Lung (tissue), 12 donors: ENCODE measurements around the gene RNU6-1. TPM values are rescaled to one million over a fixed set of nuclear protein-coding genes. Genes with fewer than 3 reads are reported as not detected.

Experiments
- ATAC-seq: fragments of 200-7000 bp; cut with Tn5 transposase; one replicate; pipeline ENCODE4 v1.9.1; 2020; ENCODE audit warnings: moderate number of reproducible peaks; ENCODE audit not compliant: insufficient read depth, low FRiP score
- DNase-seq, 3 donors: peaks; one replicate each; pipeline ENCODE4 v3.0.0-alpha.2; 2013 to 2017
- H3K27ac ChIP-seq, 2 donors: one replicate each; pipeline ENCODE4 v1.5.1; 2013; ENCODE audit warnings: mild to moderate bottlenecking in 2 of 2, moderate library complexity in 2 of 2, control low read depth in 1 of 2, inconsistent platforms in 1 of 2, low read depth in 1 of 2, low read length in 1 of 2
- H3K27me3 ChIP-seq, 3 donors: one replicate each; pipeline ENCODE4 v1.5.1; 2013; ENCODE audit warnings: low read length in 2 of 3; ENCODE audit not compliant: control insufficient read depth in 3 of 3, insufficient read depth in 3 of 3
- H3K36me3 ChIP-seq, 4 donors: one replicate each; pipeline ENCODE4 v1.5.1; 2013; ENCODE audit warnings: low read length in 4 of 4, mild to moderate bottlenecking in 1 of 4, moderate library complexity in 1 of 4; ENCODE audit not compliant: control insufficient read depth in 4 of 4, insufficient read depth in 4 of 4
- H3K4me1 ChIP-seq, 5 donors: one replicate each; pipeline ENCODE4 v1.5.1; 2013; ENCODE audit warnings: low read length in 5 of 5, mild to moderate bottlenecking in 2 of 5, moderate library complexity in 1 of 5; ENCODE audit not compliant: control insufficient read depth in 5 of 5, insufficient read depth in 5 of 5
- H3K4me3 ChIP-seq: one replicate; pipeline ENCODE4 v1.5.1; 2013; ENCODE audit warnings: mild to moderate bottlenecking, control low read depth, moderate library complexity
- H3K9ac ChIP-seq, 2 donors: one replicate each; pipeline ENCODE4 v1.5.1; 2013; ENCODE audit warnings: low read length in 2 of 2, control low read depth in 1 of 2; ENCODE audit not compliant: insufficient read depth in 1 of 2
- H3K9me3 ChIP-seq, 4 donors: one replicate each; pipeline ENCODE4 v1.5.1; 2013; ENCODE audit warnings: low read length in 3 of 4, mild to moderate bottlenecking in 1 of 4, moderate library complexity in 1 of 4; ENCODE audit not compliant: control insufficient read depth in 4 of 4, insufficient read depth in 3 of 4
- CTCF ChIP-seq: IDR thresholded peaks from 2 replicates; pipeline ENCODE4 v1.5.1; 2012; ENCODE audit warnings: mild to moderate bottlenecking; ENCODE audit errors: control extremely low read depth, extremely low read depth
- WGBS, 2 donors: extraction: QIAGEN DNeasy Blood & Tissue Kit; methylation state at CpG; one replicate each; pipeline ENCODE4 v1.1.7; 2013; 5-methylcytosine and 5-hydroxymethylcytosine counted together
- polyA plus RNA-seq, 2 donors: library from polyadenylated mRNA; stranded (reverse); fragments of 200-250 nt; gene quantifications; one replicate each; pipeline ENCODE4 v1.2.1, GENCODE V29; 2013
- total RNA-seq, 2 donors: library from RNA; depleted of rRNA in 1 of 2; stranded (reverse); fragments of >200 nt in 1 of 2; gene quantifications; one replicate each; pipeline ENCODE4 v1.2.1, GENCODE V29; 2014 to 2021
- donor health status: control.
- donor health status: control.
- donor health status: Bipolar disorder and iron deficiency.
- donor health status: healthy.
- donor health status: DM: yes; HTN: yes; CAD: no.

The RNU6-1 gene
- total and polyA plus RNA-seq, 4 donors, result not detected

DNA sequence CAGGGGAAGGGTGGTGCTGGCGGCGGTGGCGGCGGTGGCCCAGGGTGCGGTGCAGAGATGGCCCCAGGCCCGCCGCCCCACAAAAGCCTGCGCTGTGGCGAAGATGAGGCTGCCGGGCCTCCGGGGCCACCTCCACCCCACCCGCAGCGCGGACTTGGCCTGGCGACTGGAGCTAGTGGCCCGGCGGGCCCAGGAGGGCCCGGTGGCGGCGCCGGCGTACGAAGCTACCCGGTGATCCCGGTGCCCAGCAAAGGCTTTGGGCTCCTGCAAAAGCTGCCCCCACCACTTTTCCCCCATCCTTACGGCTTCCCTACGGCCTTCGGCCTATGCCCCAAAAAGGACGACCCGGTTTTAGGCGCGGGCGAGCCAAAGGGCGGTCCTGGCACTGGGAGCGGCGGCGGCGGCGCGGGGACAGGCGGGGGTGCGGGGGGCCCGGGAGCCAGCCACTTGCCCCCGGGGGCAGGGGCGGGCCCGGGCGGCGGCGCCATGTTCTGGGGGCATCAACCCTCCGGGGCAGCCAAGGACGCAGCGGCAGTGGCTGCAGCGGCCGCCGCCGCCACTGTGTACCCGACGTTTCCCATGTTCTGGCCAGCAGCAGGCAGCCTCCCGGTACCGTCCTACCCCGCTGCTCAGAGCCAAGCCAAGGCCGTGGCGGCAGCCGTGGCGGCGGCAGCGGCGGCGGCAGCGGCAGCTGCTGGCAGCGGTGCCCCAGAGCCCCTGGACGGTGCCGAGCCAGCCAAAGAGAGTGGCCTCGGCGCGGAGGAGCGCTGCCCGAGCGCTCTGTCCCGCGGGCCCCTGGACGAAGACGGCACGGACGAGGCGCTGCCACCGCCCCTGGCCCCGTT, 12.9 kb downstream of the RNU6-1 start:
- no peak overlapping the region for H3K4me3 ChIP-seq
- peaks cover 0 to 52% (median 15%) of the 10 kb centered on the region in 5 donors for H3K4me1 ChIP-seq
- WGBS, 2 donors, result 6 to 7% methylated on average over 36 to 88 of the region's 88 CpGs
- no peaks in the 10 kb centered on the region for H3K36me3 ChIP-seq
- peaks cover 0 to 11% (median 0%) of the 10 kb centered on the region in 4 donors for H3K9me3 ChIP-seq
- peaks cover 39 to 78% (median 70%) of the 10 kb centered on the region in 3 donors for H3K27me3 ChIP-seq
- DNase-seq, result no peak
- TF ChIP-seq CTCF, result no peak
- no peak overlapping the region for H3K9ac ChIP-seq
- ATAC-seq, result no peak
- H3K27ac ChIP-seq, result no peak overlapping the region

GRCh38 chr15:67825881-67826716, 13.7 kb downstream of the RNU6-1 start:
- H3K36me3 ChIP-seq, result no peaks in the 10 kb centered on the region
- ATAC-seq, result no peak
- H3K9me3 ChIP-seq, result peaks cover 0 to 13% (median 0%) of the 10 kb centered on the region in 4 donors
- no peak overlapping the region for H3K4me3 ChIP-seq
- H3K27ac ChIP-seq, result no peak overlapping the region
- DNase-seq, result no peak
- H3K27me3 ChIP-seq, result peaks cover 43 to 77% (median 69%) of the 10 kb centered on the region in 3 donors
- WGBS, 2 donors, result 9 to 12% methylated on average over 76 to 77 of the region's 77 CpGs
- TF ChIP-seq CTCF, result no peak
- peaks cover 0 to 57% (median 15%) of the 10 kb centered on the region in 5 donors for H3K4me1 ChIP-seq
- no peak overlapping the region for H3K9ac ChIP-seq

- H3K4me3 ChIP-seq, result no peak within 1 kb of the TSS
- H3K27ac ChIP-seq, result no peak within 1 kb of the TSS
- ATAC-seq (no peak), DNase-seq (peak in 2 of 3 donors; percentile 51 to 54)
- peaks cover 0 to 16% (median 0%) of the 10 kb centered on the region in 4 donors for H3K9me3 ChIP-seq
- H3K4me1 ChIP-seq, result peaks cover 0 to 60% (median 16%) of the 10 kb centered on the region in 5 donors
- no peak for TF ChIP-seq CTCF
- no peaks in the 10 kb centered on the region for H3K36me3 ChIP-seq
- 3% methylated on average over 48 to 57 of the region's 58 CpGs for WGBS, 2 donors
- peaks cover 47 to 77% (median 65%) of the 10 kb centered on the region in 3 donors for H3K27me3 ChIP-seq
- no peak within 1 kb of the TSS for H3K9ac ChIP-seq
Measured at GRCh38 chr15:67824976-67825880, 14.6 kb downstream of the RNU6-1 start, which contains the start of gene SKOR1. Gene SKOR1, plus strand, starts transcription at chr15:67825509. Its CDS starts 94 bp downstream, at chr15:67825603.
